Retinal pigment epithelial cell (primary cell): ENCODE results near the gene KCNIP1.

Source experiments
- DNase-seq: peaks from one replicate; pipeline ENCODE4 v3.0.0-alpha.2; 2010; ENCODE audit warnings: low read depth
- H3K4me3 ChIP-seq: 2 replicates; pipeline ENCODE4 v1.5.1; 2011; ENCODE audit warnings: mild to moderate bottlenecking, low read length, control low read depth, moderate library complexity
- CTCF ChIP-seq: conservative IDR thresholded peaks from 2 replicates; pipeline ENCODE4 v1.5.1; 2011; ENCODE audit warnings: low read depth, low read length, control low read depth, inconsistent platforms

Gene KCNIP1

GRCh38 chr5:170560938-170561337 is 57.1 kb downstream of the KCNIP1 start:
- DNase-seq: no peak
- no peak overlapping the region for H3K4me3 ChIP-seq
- no peak for TF ChIP-seq CTCF

GRCh38 chr5:170562166-170562874 is 58.5 kb downstream of the KCNIP1 start:
- H3K4me3 ChIP-seq: no peak overlapping the region
- no peak for TF ChIP-seq CTCF
- no peak for DNase-seq

GRCh38 chr5:170562875-170563228 is 59.0 kb downstream of the KCNIP1 start:
- no peak for TF ChIP-seq CTCF
- no peak for DNase-seq
- H3K4me3 ChIP-seq: no peak overlapping the region

GRCh38 chr5:170563824-170564567 is 60.2 kb downstream of the KCNIP1 start:
- no peak for TF ChIP-seq CTCF

GRCh38 chr5:170565072-170565471 is 61.3 kb downstream of the KCNIP1 start:
- no peak for DNase-seq
- TF ChIP-seq CTCF: no peak
- no peak overlapping the region for H3K4me3 ChIP-seq

More at GRCh38 chr5:170563824-170564567, 60.2 kb downstream of the KCNIP1 start:
- DNase-seq: no peak
- no peak overlapping the region for H3K4me3 ChIP-seq

- no peak overlapping the region for H3K4me3 ChIP-seq
- no peak for TF ChIP-seq CTCF
- no peak for DNase-seq
Observed at GRCh38 chr5:170569101-170569500, 65.3 kb downstream of the KCNIP1 start.

GRCh38 chr5:170570476-170570875 is 66.7 kb downstream of the KCNIP1 start:
- no peak overlapping the region for H3K4me3 ChIP-seq
- no peak for TF ChIP-seq CTCF
- no peak for DNase-seq
